H1 (cell line): ENCODE data around the gene AGPAT4. TPM values are rescaled to one million over a fixed set of nuclear protein-coding genes. Genes with fewer than 3 reads are reported as not detected.

Source experiments
- CTCF ChIA-PET: fragments of 300-600 bp; sonication (Branson Sonifier 250); formaldehyde crosslinking; loops from one replicate; lab custom pipeline; 2021; ENCODE audit not compliant: partially characterized antibody; lab: Charles Lee
- POLR2A ChIA-PET: fragments of 300-600 bp; sonication (Branson Sonifier 250); formaldehyde crosslinking; loops from one replicate; lab custom pipeline; 2021; ENCODE audit warnings: inconsistent platforms; ENCODE audit not compliant: partially characterized antibody; lab: Charles Lee
- DNase-seq, 2 experiments: peaks; one replicate each; pipeline versions ENCODE4 v3.0.0 to v3.0.0-alpha.2; 2010 to 2022; ENCODE audit warnings: low spot score in 2 of 2, low read depth in 1 of 2, mixed read lengths in 1 of 2
- FAIRE-seq: peaks from 2 replicates; lab custom pipeline; 2011; peaks lifted over from hg19 to GRCh38; lab: Jason Lieb, UNC
- H2AFZ ChIP-seq: 2 replicates; pipeline ENCODE4 v1.8.1; 2012; ENCODE audit warnings: low read length, inconsistent platforms
- H2AK5ac ChIP-seq: 2 replicates; pipeline ENCODE4 v1.6.1; 2013; ENCODE audit warnings: low read depth, low read length
- H2BK120ac ChIP-seq: replicated peaks from 2 replicates; pipeline ENCODE3; 2013; ENCODE audit warnings: low read depth, low read length, inconsistent platforms
- H2BK12ac ChIP-seq: 2 replicates; pipeline ENCODE4 v1.6.1; 2013; ENCODE audit warnings: low read depth, low read length
- H2BK15ac ChIP-seq: 2 replicates; pipeline ENCODE4 v1.6.1; 2013; ENCODE audit warnings: low read length
- H2BK20ac ChIP-seq: 2 replicates; pipeline ENCODE4 v1.6.1; 2013; ENCODE audit warnings: low read length
- H2BK5ac ChIP-seq: 2 replicates; pipeline ENCODE4 v1.6.1; 2013; ENCODE audit warnings: low read depth, low read length
- H3K14ac ChIP-seq: 2 replicates; pipeline ENCODE4 v1.6.1; 2013; ENCODE audit warnings: inconsistent platforms; ENCODE audit not compliant: insufficient read length
- H3K18ac ChIP-seq: 2 replicates; pipeline ENCODE4 v1.6.1; 2013; ENCODE audit warnings: low read length; ENCODE audit errors: extremely low read depth
- H3K23ac ChIP-seq: 2 replicates; pipeline ENCODE4 v1.6.1; 2013; ENCODE audit warnings: inconsistent platforms; ENCODE audit not compliant: insufficient read length
- H3K23me2 ChIP-seq: 2 replicates; pipeline ENCODE4 v1.6.1; 2013; ENCODE audit warnings: low read depth, low read length
- H3K27ac ChIP-seq: 2 replicates; pipeline ENCODE4 v1.6.1; 2011; ENCODE audit warnings: low read depth, low read length, inconsistent platforms
- H3K27me3 ChIP-seq, 4 experiments: replicated peaks in 1 of 4; 1 replicate in 1 of 4; 2 replicates in 3 of 4; pipeline versions ENCODE4 v1.6.1 to v1.8.1; 2011 to 2013; ENCODE audit warnings: low read length in 3 of 4, mild to moderate bottlenecking in 3 of 4, inconsistent platforms in 2 of 4, mixed read lengths in 2 of 4, moderate library complexity in 1 of 4; ENCODE audit not compliant: control insufficient read depth in 3 of 4, insufficient read depth in 3 of 4; ENCODE audit errors: extremely low read depth in 1 of 4
- H3K36me3 ChIP-seq, 4 experiments: 2 replicates each; pipeline versions ENCODE4 v1.6.1 to v1.8.1; 2011 to 2013; ENCODE audit warnings: mild to moderate bottlenecking in 4 of 4, low read length in 3 of 4, moderate library complexity in 2 of 4, control low read depth in 1 of 4, inconsistent platforms in 1 of 4; ENCODE audit not compliant: insufficient read depth in 4 of 4, control insufficient read depth in 2 of 4
- H3K4ac ChIP-seq: replicated peaks from 2 replicates; pipeline ENCODE3; 2013; ENCODE audit warnings: low read length, low read depth, mixed read lengths, inconsistent platforms; ENCODE audit not compliant: insufficient read length
- H3K4me1 ChIP-seq, 4 experiments: replicated peaks in 1 of 4; 1 replicate in 1 of 4; 2 replicates in 3 of 4; pipeline versions ENCODE4 v1.6.1 to v1.8.1; 2011 to 2013; ENCODE audit warnings: low read length in 3 of 4, inconsistent platforms in 2 of 4, mixed read lengths in 1 of 4; ENCODE audit not compliant: insufficient read depth in 4 of 4, control insufficient read depth in 3 of 4
- H3K4me2 ChIP-seq, 2 experiments: 2 replicates each; pipeline versions ENCODE4 v1.6.1 to v1.8.1; 2011 to 2013; ENCODE audit warnings: low read depth in 2 of 2, low read length in 2 of 2, control low read depth in 1 of 2, inconsistent platforms in 1 of 2, mild to moderate bottlenecking in 1 of 2; ENCODE audit not compliant: insufficient read depth in 1 of 2
- H3K4me3 ChIP-seq, 4 experiments: fragments of 200-600, 300-600 bp in 1 of 4; sonication (generic), shearing (Covaris generic), sonication (Bioruptor Twin) in 1 of 4; 2 replicates each; pipeline versions ENCODE4 v1.5.1 to v1.8.1; 2011 to 2016; ENCODE audit warnings: low read length in 4 of 4, low read depth in 3 of 4, control low read depth in 2 of 4, inconsistent platforms in 2 of 4, mild to moderate bottlenecking in 2 of 4, mixed read lengths in 1 of 4, moderate library complexity in 1 of 4; ENCODE audit not compliant: insufficient read depth in 2 of 4; ENCODE audit errors: extremely low read depth in 1 of 4
- H3K56ac ChIP-seq: replicated peaks from 2 replicates; pipeline ENCODE3; 2013; ENCODE audit warnings: low read depth, mild to moderate bottlenecking, mixed read lengths, low read length, inconsistent platforms; ENCODE audit not compliant: insufficient read length
- H3K79me1 ChIP-seq: 2 replicates; pipeline ENCODE4 v1.6.1; 2013; ENCODE audit warnings: low read depth, low read length, control low read depth
- H3K79me2 ChIP-seq, 2 experiments: 2 replicates each; pipeline versions ENCODE4 v1.6.1 to v1.8.1; 2012 to 2013; ENCODE audit warnings: low read length in 2 of 2, mild to moderate bottlenecking in 2 of 2, inconsistent platforms in 1 of 2; ENCODE audit not compliant: insufficient read depth in 2 of 2, control insufficient read depth in 1 of 2
- H3K9ac ChIP-seq, 4 experiments: replicated peaks in 1 of 4; 1 replicate in 1 of 4; 2 replicates in 3 of 4; pipeline versions ENCODE4 v1.6.1 to v1.8.1; 2011 to 2013; ENCODE audit warnings: low read depth in 3 of 4, low read length in 3 of 4, control low read depth in 2 of 4, mild to moderate bottlenecking in 2 of 4, moderate library complexity in 2 of 4, inconsistent platforms in 1 of 4; ENCODE audit errors: extremely low read depth in 1 of 4
- H3K9me3 ChIP-seq, 2 experiments: 2 replicates each; pipeline versions ENCODE4 v1.6.1 to v1.8.1; 2012 to 2013; ENCODE audit warnings: mild to moderate bottlenecking in 2 of 2, moderate library complexity in 2 of 2, control low read depth in 1 of 2, inconsistent platforms in 1 of 2, low read depth in 1 of 2, low read length in 1 of 2, mixed read lengths in 1 of 2; ENCODE audit not compliant: insufficient read depth in 2 of 2
- H4K20me1 ChIP-seq, 2 experiments: replicated peaks in 1 of 2; 2 replicates each; pipeline versions ENCODE3 to v1.8.1; 2011 to 2013; ENCODE audit warnings: inconsistent platforms in 2 of 2, low read length in 2 of 2, mild to moderate bottlenecking in 1 of 2; ENCODE audit not compliant: insufficient read depth in 2 of 2, control insufficient read depth in 1 of 2
- H4K5ac ChIP-seq: 2 replicates; pipeline ENCODE4 v1.6.1; 2013; ENCODE audit warnings: low read length, low read depth, mixed read lengths, inconsistent platforms; ENCODE audit not compliant: insufficient read length
- H4K8ac ChIP-seq: 2 replicates; pipeline ENCODE4 v1.8.0; 2013; ENCODE audit warnings: mild to moderate bottlenecking, moderate library complexity, low read length, inconsistent platforms; ENCODE audit not compliant: insufficient read depth; ENCODE audit errors: extremely low read depth
- H4K91ac ChIP-seq: replicated peaks from 2 replicates; pipeline ENCODE3; 2013; ENCODE audit warnings: low read length, mixed read lengths, inconsistent platforms; ENCODE audit not compliant: insufficient read length
- BACH1 ChIP-seq: IDR thresholded peaks from 2 replicates; pipeline ENCODE4 v1.6.1; 2012; ENCODE audit warnings: low read length, improper control_type of control experiment
- CTBP2 ChIP-seq: IDR thresholded peaks from 2 replicates; pipeline ENCODE4 v1.7.0; 2011; ENCODE audit warnings: borderline replicate concordance, mild to moderate bottlenecking, moderate library complexity, mixed read lengths, low read length; ENCODE audit not compliant: insufficient read depth, insufficient read length
- HDAC6 ChIP-seq: IDR thresholded peaks from one replicate; pipeline ENCODE4 v1.7.1; 2012; ENCODE audit warnings: low read depth, mild to moderate bottlenecking, inconsistent platforms, low read length, moderate library complexity
- JUND ChIP-seq: IDR thresholded peaks from 2 replicates; pipeline ENCODE4 v1.6.1; 2011; ENCODE audit warnings: mild to moderate bottlenecking, improper control_type of control experiment, low read length
- KDM1A ChIP-seq: fragments of 200-600, 300-600 bp; sonication (generic); IDR thresholded peaks from 2 replicates; pipeline ENCODE4 v1.7.1; 2016; ENCODE audit warnings: mild to moderate bottlenecking, low read length, borderline replicate concordance
- POU5F1 ChIP-seq: IDR thresholded peaks from 2 replicates; pipeline ENCODE4 v1.6.1; 2011; ENCODE audit warnings: low read depth, mild to moderate bottlenecking, low read length, moderate library complexity
- RAD21 ChIP-seq, 2 experiments: IDR thresholded peaks in 1 of 2; conservative IDR thresholded peaks in 1 of 2; 2 replicates each; pipeline ENCODE4 v1.6.1; 2011; ENCODE audit warnings: low read depth in 2 of 2, low read length in 2 of 2, improper control_type of control experiment in 1 of 2, inconsistent platforms in 1 of 2, mild to moderate bottlenecking in 1 of 2, moderate library complexity in 1 of 2
- RXRA ChIP-seq: IDR thresholded peaks from 2 replicates; pipeline ENCODE4 v1.6.1; 2011; ENCODE audit warnings: low read depth, mild to moderate bottlenecking, low read length, moderate library complexity; ENCODE audit not compliant: insufficient read depth
- TBP ChIP-seq: IDR thresholded peaks from 2 replicates; pipeline ENCODE4 v1.6.1; 2011; ENCODE audit warnings: low read depth, low read length, improper control_type of control experiment
- WGBS, 2 experiments: shearing (Covaris generic) in 1 of 2; methylation state at CpG; one replicate each; pipeline versions ENCODE4 v1.1.6 to v1.1.7; 2013 to 2015; ENCODE audit warnings: low lambda C conversion rate in 2 of 2, mixed read lengths in 2 of 2, inconsistent platforms in 1 of 2, low coverage in 1 of 2, missing lambda C conversion rate in 1 of 2; ENCODE audit not compliant: insufficient replicate concordance in 2 of 2, insufficient coverage in 1 of 2, insufficient read length in 1 of 2; ENCODE audit errors: extremely low coverage in 1 of 2, missing lambda C conversion rate in 1 of 2; 5-methylcytosine and 5-hydroxymethylcytosine counted together
- polyA plus RNA-seq, 7 experiments: library from polyadenylated mRNA; depleted of rRNA in 3 of 7; stranded (reverse) in 5 of 7; unstranded in 2 of 7; fragments of >200 nt in 5 of 7; fragments of 200-250 nt in 2 of 7; gene quantifications; 1 replicate in 5 of 7; 2 replicates in 1 of 7; 4 replicates in 1 of 7; pipeline versions ENCODE4 v1.2.1 to v1.2.3, GENCODE V29; 2011 to 2013; ENCODE audit warnings: missing spikeins in 2 of 7, mixed read lengths in 2 of 7
- total RNA-seq: library from RNA; stranded (reverse); fragmentation: NEBNext Ultra II Directional; extraction: Animal tissue kit (Norgen Biotek cat#: 25700); gene quantifications from 2 replicates; pipeline ENCODE4 v1.2.1, GENCODE V29; 2021

AGPAT4 gene
- total and polyA plus RNA-seq, 2 of the 8 experiments (the other 6 are each of a cell fraction or from before 2014, with no cell fraction given) = 13.5 to 23.8 TPM

GRCh38 chr6:161152907-161153662 is 120.8 kb downstream of the AGPAT4 start:
- no peak overlapping the region for H3K9ac ChIP-seq
- DNase-seq = no peak
- no peak overlapping the region for H2BK15ac ChIP-seq
- no peak overlapping the region for H3K23ac ChIP-seq
- no peak overlapping the region for H3K18ac ChIP-seq
- H3K79me2 ChIP-seq = no peaks in the 10 kb centered on the region
- H3K79me1 ChIP-seq = no peaks in the 10 kb centered on the region; the same call in 1 of the 2 replicates
- no peak overlapping the region for H2AFZ ChIP-seq
- ChIA-PET CTCF (interaction anchor here (0.7 to 5.8 kb wide), 10 partner anchors 14 to 220 kb away, joined by 3 to 40 read pairs (median 6); partner anchors contain the start of gene AGPAT4), POLR2A (no interaction called here)
- no peak overlapping the region for H2BK12ac ChIP-seq
- peaks cover 2 to 7% of the 10 kb centered on the region in 2 experiments for H4K20me1 ChIP-seq
- no peaks in the 10 kb centered on the region for H3K23me2 ChIP-seq
- no peak overlapping the region for H2BK5ac ChIP-seq
- H3K56ac ChIP-seq = no peak overlapping the region
- WGBS, 2 experiments = 94% methylated on average over 11 of the region's 18 CpGs; no CpG with 5 or more reads in 1 of the 2 experiments
- H2BK20ac ChIP-seq = no peak overlapping the region
- no peak for FAIRE-seq
- no peak overlapping the region for H2AK5ac ChIP-seq
- H3K9me3 ChIP-seq = peaks cover 3 to 9% of the 10 kb centered on the region in 2 experiments; a peak in 3 of 4 replicates
- no peaks in the 10 kb centered on the region for H3K4me1 ChIP-seq
- no peaks in the 10 kb centered on the region for H3K27me3 ChIP-seq
- peaks cover 0 to 26% (median 9%) of the 10 kb centered on the region in 4 experiments; a peak in 6 of 8 replicates for H3K36me3 ChIP-seq
- no peak overlapping the region for H3K14ac ChIP-seq
- no peak overlapping the region for H2BK120ac ChIP-seq
- no peak overlapping the region for H4K91ac ChIP-seq
- no peak overlapping the region for H3K4ac ChIP-seq
- no peak overlapping the region for H3K4me2 ChIP-seq
- no peak overlapping the region for H4K5ac ChIP-seq
- no peak overlapping the region for H3K27ac ChIP-seq
- H4K8ac ChIP-seq = no peak overlapping the region
- no peak overlapping the region for H3K4me3 ChIP-seq
- TF ChIP-seq CTBP2 = no peak
- TF ChIP-seq BACH1 = no peak
- TF ChIP-seq TBP = no peak
- TF ChIP-seq RAD21 (IDR thresholded peaks at IDR 0.05 in 1 of 2, conservative IDR thresholded peaks at IDR 0.05 in 1 of 2; ENCODE audit: low read depth in 2 of 2, low read length in 2 of 2) = peak; percentile 68 to 72
- TF ChIP-seq POU5F1 = no peak
- TF ChIP-seq HDAC6 = no peak
- no peak for TF ChIP-seq RXRA
- TF ChIP-seq JUND = no peak
- TF ChIP-seq KDM1A = no peak
